HG03159 (cell line): ENCODE results near the gene CERS5.

ENCODE experiments used
- ATAC-seq: cut with Tn5 transposase; IDR thresholded peaks from one replicate; pipeline ENCODE4 v1.9.1; 2021; ENCODE audit warnings: mild to moderate bottlenecking, moderate library complexity; ENCODE audit not compliant: unreplicated experiment

Gene CERS5

GRCh38 chr12:50167049-50167828, at the start of gene CERS5:
CERS5 (minus strand) TSS chr12:50167369; CDS start chr12:50167297, 72 bp downstream.
- peak; percentile 95 for ATAC-seq

GRCh38 chr12:50215033-50215432, 47.9 kb upstream of the CERS5 start:
- no peak for ATAC-seq

- no peak for ATAC-seq
Observed at GRCh38 chr12:50214018-50214417, 46.8 kb upstream of the CERS5 start.

GRCh38 chr12:50213439-50213838, 46.3 kb upstream of the CERS5 start:
- no peak for ATAC-seq

GRCh38 chr12:50212071-50212467, 44.9 kb upstream of the CERS5 start:
- ATAC-seq: no peak

GRCh38 chr12:50211392-50212070, 44.4 kb upstream of the CERS5 start:
- no peak for ATAC-seq

- no peak for ATAC-seq
Observed at GRCh38 chr12:50207424-50207823, 40.3 kb upstream of the CERS5 start.

GRCh38 chr12:50205648-50206047, 38.5 kb upstream of the CERS5 start:
- no peak for ATAC-seq

- no peak for ATAC-seq
Observed at GRCh38 chr12:50203691-50204090, 36.5 kb upstream of the CERS5 start.

- no peak for ATAC-seq
Observed at GRCh38 chr12:50201987-50202521, 34.9 kb upstream of the CERS5 start.

- ATAC-seq: no peak
Observed at GRCh38 chr12:50200552-50201273, 33.5 kb upstream of the CERS5 start.

GRCh38 chr12:50198829-50199228, 31.7 kb upstream of the CERS5 start:
- no peak for ATAC-seq

GRCh38 chr12:50197297-50197727, 30.1 kb upstream of the CERS5 start:
- no peak for ATAC-seq

- ATAC-seq: no peak
Observed at GRCh38 chr12:50196537-50196936, 29.4 kb upstream of the CERS5 start.

GRCh38 chr12:50195832-50196231, 28.7 kb upstream of the CERS5 start:
- ATAC-seq: no peak

GRCh38 chr12:50192908-50193307, 25.7 kb upstream of the CERS5 start:
- no peak for ATAC-seq

- no peak for ATAC-seq
Observed at GRCh38 chr12:50192236-50192635, 25.1 kb upstream of the CERS5 start.

GRCh38 chr12:50190859-50191258, 23.7 kb upstream of the CERS5 start:
- no peak for ATAC-seq

GRCh38 chr12:50188875-50189575, 21.9 kb upstream of the CERS5 start:
- ATAC-seq: no peak

GRCh38 chr12:50188241-50188781, 21.1 kb upstream of the CERS5 start:
- no peak for ATAC-seq
